ENCODE results near the gene TMEM151A. TPM values are rescaled to one million over a fixed set of nuclear protein-coding genes. Genes with fewer than 3 reads are reported as not detected.
A peak's percentile ranks its signal among the peaks of the same experiment; 100 is the strongest.

Gene TMEM151A
- total RNA-seq, 6 donors from 2014 or later, result 0.29 to 1.9 TPM; not detected in 4

DNA sequence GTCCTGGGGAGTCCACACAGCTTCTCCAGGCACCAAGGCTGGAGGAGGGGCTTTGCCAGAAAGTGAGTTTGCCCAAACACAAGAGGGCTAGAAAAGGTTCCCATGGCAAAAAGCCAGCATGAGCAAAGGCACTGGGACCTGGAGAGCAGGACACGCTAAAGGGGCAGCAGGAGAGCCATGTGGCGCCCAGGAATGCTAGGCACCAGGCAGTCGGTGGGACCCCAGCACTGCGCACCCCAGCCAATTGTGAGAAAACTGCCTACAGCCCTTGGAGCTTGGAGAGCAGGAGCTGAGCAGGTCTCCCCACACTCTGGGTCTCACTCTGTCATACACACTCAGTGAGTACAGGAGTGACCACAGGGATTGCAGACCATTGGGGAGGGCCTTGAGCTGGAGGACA lies 28.5 kb upstream of the TMEM151A start:
- Histone ChIP-seq H3K27me3 (no peaks in the 10 kb centered on the region), H3K9me3 (no peaks in the 10 kb centered on the region), H3K4me3 (no peak overlapping the region), H3K4me1 (peaks cover 16 to 20% (median 19%) of the 10 kb centered on the region in 4 donors), H3K27ac (no peak overlapping the region), H3K36me3 (peaks cover 0 to 60% (median 29%) of the 10 kb centered on the region in 4 donors)
- 91 to 100% methylated on average over 4 of the region's 4 CpGs for WGBS, 2 donors
- no peak for ATAC-seq (ENCODE audit: low FRiP score in 2 of 2)
- TF ChIP-seq EP300 (IDR thresholded peaks at IDR 0.05) (no peak), POLR2A (IDR thresholded peaks at IDR 0.05) (no peak), POLR2AphosphoS5 (IDR thresholded peaks at IDR 0.05) (no peak)
- TF ChIP-seq, protein P1, sequence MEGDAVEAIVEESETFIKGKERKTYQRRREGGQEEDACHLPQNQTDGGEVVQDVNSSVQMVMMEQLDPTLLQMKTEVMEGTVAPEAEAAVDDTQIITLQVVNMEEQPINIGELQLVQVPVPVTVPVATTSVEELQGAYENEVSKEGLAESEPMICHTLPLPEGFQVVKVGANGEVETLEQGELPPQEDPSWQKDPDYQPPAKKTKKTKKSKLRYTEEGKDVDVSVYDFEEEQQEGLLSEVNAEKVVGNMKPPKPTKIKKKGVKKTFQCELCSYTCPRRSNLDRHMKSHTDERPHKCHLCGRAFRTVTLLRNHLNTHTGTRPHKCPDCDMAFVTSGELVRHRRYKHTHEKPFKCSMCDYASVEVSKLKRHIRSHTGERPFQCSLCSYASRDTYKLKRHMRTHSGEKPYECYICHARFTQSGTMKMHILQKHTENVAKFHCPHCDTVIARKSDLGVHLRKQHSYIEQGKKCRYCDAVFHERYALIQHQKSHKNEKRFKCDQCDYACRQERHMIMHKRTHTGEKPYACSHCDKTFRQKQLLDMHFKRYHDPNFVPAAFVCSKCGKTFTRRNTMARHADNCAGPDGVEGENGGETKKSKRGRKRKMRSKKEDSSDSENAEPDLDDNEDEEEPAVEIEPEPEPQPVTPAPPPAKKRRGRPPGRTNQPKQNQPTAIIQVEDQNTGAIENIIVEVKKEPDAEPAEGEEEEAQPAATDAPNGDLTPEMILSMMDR (IDR thresholded peaks at IDR 0.05), result no peak
- no peak for DNase-seq

DNA sequence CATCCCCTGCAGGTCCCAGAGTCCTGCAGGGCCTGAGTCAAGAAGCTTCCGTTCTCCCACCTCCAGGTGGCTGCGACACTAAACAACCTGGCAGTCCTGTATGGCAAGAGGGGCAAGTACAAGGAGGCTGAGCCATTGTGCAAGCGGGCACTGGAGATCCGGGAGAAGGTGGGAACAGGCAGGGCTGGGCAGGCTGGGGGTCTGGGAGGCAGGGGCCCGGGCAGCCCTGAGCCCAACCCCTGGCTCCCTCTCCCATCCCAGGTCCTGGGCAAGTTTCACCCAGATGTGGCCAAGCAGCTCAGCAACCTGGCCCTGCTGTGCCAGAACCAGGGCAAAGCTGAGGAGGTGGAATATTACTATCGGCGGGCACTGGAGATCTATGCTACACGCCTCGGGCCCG lies 27.9 kb upstream of the TMEM151A start:
- DNase-seq (no peak), ATAC-seq (ENCODE audit: low FRiP score in 2 of 2) (no peak)
- Histone ChIP-seq H3K27me3 (no peaks in the 10 kb centered on the region), H3K4me1 (peaks cover 11 to 14% (median 13%) of the 10 kb centered on the region in 4 donors), H3K9me3 (no peaks in the 10 kb centered on the region), H3K36me3 (peaks cover 0 to 60% (median 29%) of the 10 kb centered on the region in 4 donors), H3K4me3 (no peak overlapping the region), H3K27ac (no peak overlapping the region)
- TF ChIP-seq POLR2AphosphoS5 (IDR thresholded peaks at IDR 0.05) (no peak), EP300 (IDR thresholded peaks at IDR 0.05) (no peak), POLR2A (IDR thresholded peaks at IDR 0.05) (no peak)
- TF ChIP-seq, protein P1 (IDR thresholded peaks at IDR 0.05), result no peak
- 92 to 95% methylated on average over 9 to 10 of the region's 10 CpGs for WGBS, 2 donors

DNA sequence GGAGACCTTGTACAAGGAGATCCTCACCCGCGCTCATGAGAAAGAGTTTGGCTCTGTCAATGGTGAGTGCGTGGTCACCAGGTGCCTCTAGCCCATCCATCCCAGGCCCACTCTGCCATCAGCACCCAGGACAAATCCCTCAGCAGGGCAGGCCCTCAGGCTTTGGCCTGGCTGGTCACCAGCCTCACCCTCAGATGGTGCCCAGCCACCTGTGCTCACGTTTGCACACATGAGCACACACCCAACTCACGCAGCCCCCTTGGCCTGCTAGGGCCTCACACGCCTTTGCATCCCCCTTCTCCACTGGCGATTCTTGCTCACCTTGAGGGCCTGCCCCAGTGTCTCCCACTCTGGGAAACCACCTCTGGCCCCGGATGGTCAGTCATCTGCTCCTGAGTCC lies 27.3 kb upstream of the TMEM151A start:
- H3K27me3 ChIP-seq, result no peaks in the 10 kb centered on the region
- peaks cover 0 to 55% (median 29%) of the 10 kb centered on the region in 4 donors for H3K36me3 ChIP-seq
- peaks cover 9 to 14% (median 12%) of the 10 kb centered on the region in 4 donors for H3K4me1 ChIP-seq
- no peak overlapping the region for H3K27ac ChIP-seq
- ATAC-seq (ENCODE audit: low FRiP score in 2 of 2) (no peak), DNase-seq (no peak)
- WGBS, 2 donors, result 88 to 97% methylated on average over 7 to 8 of the region's 8 CpGs
- TF ChIP-seq POLR2AphosphoS5 (IDR thresholded peaks at IDR 0.05), result no peak
- TF ChIP-seq, protein P1 (IDR thresholded peaks at IDR 0.05), result no peak
- no peak for TF ChIP-seq EP300 (IDR thresholded peaks at IDR 0.05)
- no peak for TF ChIP-seq POLR2A (IDR thresholded peaks at IDR 0.05)
- H3K4me3 ChIP-seq, result no peak overlapping the region
- no peaks in the 10 kb centered on the region for H3K9me3 ChIP-seq

DNA sequence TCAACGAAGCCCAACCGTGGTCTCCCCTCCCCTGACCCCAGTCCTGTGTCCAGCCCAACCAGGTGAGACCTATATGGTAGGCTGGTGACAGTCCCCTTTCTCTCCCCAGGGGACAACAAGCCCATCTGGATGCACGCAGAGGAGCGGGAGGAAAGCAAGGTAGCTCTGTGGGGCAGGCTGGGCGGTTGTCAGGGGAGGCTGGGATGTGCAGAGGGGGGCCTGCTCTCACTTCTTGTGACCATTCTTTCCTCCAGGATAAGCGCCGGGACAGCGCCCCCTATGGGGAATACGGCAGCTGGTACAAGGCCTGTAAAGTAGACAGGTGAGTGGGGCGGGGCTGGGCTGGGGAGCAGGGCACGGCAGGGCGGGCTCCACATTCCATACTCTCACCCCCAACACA lies 26.8 kb upstream of the TMEM151A start:
- TF ChIP-seq POLR2A (IDR thresholded peaks at IDR 0.05) (no peak), EP300 (IDR thresholded peaks at IDR 0.05) (no peak), POLR2AphosphoS5 (IDR thresholded peaks at IDR 0.05) (no peak)
- TF ChIP-seq, protein P1 (IDR thresholded peaks at IDR 0.05), result peak in 2 of 6 experiments; percentile 4 to 31

More for the DNA sequence above, 26.8 kb upstream of the TMEM151A start:
- Histone ChIP-seq H3K4me3 (no peak overlapping the region), H3K36me3 (peaks cover 0 to 52% (median 29%) of the 10 kb centered on the region in 4 donors), H3K27me3 (no peaks in the 10 kb centered on the region), H3K4me1 (peaks cover 14 to 20% (median 17%) of the 10 kb centered on the region in 4 donors), H3K27ac (no peak overlapping the region), H3K9me3 (no peaks in the 10 kb centered on the region)
- ATAC-seq (ENCODE audit: low FRiP score in 2 of 2), result no peak
- no peak for DNase-seq
- WGBS, 2 donors, result 80 to 87% methylated on average over 3 to 9 of the region's 12 CpGs
